ENCODE data around the gene HTR2A. TPM values are rescaled to one million over a fixed set of nuclear protein-coding genes. Genes with fewer than 3 reads are reported as not detected.

The HTR2A gene
- polyA plus RNA-seq (2012; ENCODE audit: insufficient read depth, insufficient read length), result not detected

DNA sequence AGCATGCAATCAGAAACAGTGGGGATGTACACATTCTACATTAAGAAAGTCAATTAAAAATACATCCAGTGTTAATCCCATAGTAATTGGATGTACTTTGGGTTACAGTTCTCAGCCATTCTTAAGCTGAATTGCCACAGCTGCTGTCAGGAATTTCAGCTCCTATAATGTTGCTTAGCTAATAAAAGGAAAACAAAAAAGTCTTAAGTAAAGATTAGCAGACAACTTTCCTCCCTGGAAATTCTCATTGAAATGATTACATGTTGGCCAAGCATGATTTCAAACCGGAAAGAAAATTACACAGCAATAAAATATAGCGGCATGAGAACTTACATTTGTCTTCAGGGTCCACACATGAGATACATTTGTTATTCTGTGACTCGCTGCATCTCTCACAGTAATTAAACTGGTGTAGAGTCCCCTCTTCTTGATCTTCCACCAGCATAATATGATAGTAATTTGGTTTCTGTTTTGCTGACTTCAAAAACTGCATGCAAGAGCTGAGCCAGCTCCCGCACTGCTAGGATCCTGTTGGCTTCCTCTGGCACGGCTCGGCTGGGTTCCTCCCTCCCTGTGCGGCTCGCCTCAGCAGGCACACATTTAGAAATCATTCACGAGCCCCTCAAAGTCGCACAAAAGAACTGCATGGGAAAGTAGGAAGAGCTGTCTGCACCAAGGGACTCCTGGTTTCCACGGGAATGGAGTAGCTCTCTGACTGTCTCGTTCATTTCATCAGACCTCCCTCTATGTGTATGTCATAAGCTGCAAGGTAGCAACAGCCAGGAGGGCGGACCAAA, at the start of gene HTR2A:
HTR2A (minus strand) TSS at position 713 of the 797 bp plus-strand sequence. CDS start 1,147 bp downstream, outside the sequence.
- no peak within 1 kb of the TSS for H3K4me3 ChIP-seq (ENCODE audit: low read length)
- no peak for DNase-seq (ENCODE audit: low read depth, low spot score)

DNA sequence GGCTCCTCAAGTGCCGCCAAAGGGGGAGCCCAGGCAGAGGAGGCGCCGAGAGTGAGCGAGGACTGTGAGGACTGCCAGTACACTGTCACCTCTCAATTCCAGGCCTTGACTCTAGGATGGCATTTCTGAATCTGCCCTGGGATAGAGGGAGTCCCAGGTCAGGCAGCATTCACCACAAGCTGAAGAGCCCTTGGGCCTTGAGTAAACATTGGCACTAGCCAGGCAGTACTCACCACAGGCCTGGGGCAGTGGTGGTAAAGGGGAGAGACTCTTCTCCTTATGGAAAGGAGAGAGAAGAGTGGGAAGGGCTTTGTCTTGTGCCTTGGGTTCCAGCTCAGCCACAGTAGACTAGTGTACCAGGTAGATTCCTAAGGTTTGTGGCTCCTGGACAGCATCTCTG, 39.7 kb upstream of the HTR2A start:
- no peak overlapping the region for H3K4me3 ChIP-seq (ENCODE audit: low read length)
- DNase-seq (ENCODE audit: low read depth, low spot score), result no peak

DNA sequence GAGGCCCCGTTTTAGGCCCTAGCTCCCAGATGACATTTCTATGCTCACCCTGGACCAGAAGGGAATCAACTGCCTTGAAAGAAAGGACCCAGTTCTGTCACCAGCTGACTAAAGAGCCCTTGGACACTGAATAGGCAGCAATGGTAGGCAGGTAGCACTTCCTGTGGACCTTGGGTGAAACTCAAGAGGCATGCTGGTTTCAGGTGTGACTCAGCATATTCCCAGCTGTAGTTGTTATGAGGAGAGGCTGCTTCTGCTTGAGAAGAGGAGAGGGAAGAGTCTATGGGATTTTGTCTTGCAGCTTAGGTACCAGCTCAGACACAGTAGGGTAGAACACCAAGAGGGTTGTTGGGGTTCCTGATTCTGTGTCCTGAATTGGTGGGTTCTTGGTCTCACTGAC, 37.9 kb upstream of the HTR2A start:
- DNase-seq (ENCODE audit: low read depth, low spot score), result no peak
- no peak overlapping the region for H3K4me3 ChIP-seq (ENCODE audit: low read length)

DNA sequence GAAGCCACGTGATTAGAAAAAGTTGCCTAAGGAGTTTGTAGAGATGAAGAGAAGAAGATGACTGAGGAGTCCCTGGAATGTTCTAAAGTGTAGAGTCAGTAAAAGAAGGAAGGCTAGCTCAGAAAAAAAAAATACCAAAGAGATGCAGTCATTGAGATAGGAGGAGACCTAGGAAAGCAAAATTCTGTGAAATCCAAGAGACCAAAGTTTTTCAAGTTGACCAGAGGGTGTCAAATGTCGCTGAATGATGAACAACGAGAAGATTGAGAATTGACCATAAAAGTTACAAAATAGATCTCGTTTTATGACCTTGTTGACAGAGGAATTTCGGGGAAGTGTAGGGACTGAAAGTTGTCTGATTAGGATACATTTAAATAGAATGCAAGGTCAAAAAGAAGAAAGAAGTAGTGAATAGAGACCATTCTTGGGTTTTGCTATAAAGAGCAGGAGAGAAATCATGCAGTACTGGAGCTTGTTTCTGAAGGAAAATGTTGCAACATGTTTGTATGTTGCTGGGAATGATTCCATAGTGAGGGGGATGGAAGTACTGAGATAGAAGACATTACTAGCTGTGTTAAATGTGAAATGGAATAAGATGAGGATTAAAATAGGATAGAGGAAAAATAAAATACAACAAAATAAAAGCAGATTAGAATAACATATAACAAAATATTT, 30.2 kb upstream of the HTR2A start:
- H3K4me3 ChIP-seq (ENCODE audit: low read length), result no peak overlapping the region
- no peak for DNase-seq (ENCODE audit: low read depth, low spot score)

DNA sequence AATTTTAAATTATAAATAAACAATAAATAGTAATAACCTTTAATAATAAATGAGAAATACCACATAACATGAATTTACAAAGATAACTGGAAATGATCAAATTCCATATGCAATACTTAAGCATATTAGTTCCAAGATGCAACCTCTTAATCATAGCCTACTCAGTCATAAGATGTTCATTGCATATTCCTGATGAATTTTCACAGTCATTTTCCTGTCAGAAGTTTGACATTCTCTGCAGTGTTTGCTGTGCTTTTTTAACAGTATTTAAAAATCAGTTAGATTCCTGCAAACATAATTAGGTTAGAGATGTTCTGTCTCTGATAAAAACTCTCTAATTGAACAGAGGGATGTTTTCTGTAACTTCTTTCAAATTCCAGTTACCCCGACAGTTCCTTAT, 28.6 kb upstream of the HTR2A start:
- no peak overlapping the region for H3K4me3 ChIP-seq (ENCODE audit: low read length)
- DNase-seq (ENCODE audit: low read depth, low spot score), result no peak

DNA sequence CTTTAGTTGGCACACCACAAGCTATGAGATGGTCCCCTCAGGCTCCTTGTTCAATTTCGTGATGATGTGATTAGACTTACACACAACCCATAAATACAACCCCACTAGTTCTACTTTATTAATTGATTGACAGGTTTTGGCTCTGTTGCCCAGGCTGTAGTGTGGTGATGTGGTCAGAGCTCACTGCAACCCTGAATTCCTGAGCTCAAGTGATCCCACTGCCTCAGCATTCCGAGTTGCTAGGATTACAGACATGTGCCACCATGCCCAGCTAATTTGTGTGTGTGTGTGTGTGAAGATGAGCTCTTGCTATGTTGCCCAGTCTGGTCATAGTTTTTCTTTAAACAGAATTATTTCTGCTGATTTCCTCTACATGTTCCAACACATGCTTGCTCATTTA, 17.5 kb upstream of the HTR2A start:
- no peak for DNase-seq (ENCODE audit: low read depth, low spot score)
- no peak overlapping the region for H3K4me3 ChIP-seq (ENCODE audit: low read length)

DNA sequence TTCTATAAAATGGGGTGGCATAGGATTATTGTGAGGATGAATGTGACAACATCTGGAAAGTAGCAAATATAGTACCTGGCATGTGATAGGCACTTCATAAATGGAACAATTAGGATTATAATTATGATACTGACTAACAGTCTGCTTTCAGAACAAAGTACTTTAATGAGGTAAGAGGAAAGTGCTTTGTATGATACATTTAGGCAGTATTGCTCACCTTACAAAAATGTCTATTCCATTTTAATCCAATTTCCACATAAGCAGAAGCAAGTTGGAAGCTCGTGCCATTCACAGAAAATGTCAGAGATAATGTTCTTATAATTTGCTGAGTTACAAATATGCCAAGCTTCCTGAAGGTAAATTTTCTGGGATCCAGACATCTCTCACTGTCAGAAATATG, 16.9 kb upstream of the HTR2A start:
- no peak overlapping the region for H3K4me3 ChIP-seq (ENCODE audit: low read length)
- no peak for DNase-seq (ENCODE audit: low read depth, low spot score)

DNA sequence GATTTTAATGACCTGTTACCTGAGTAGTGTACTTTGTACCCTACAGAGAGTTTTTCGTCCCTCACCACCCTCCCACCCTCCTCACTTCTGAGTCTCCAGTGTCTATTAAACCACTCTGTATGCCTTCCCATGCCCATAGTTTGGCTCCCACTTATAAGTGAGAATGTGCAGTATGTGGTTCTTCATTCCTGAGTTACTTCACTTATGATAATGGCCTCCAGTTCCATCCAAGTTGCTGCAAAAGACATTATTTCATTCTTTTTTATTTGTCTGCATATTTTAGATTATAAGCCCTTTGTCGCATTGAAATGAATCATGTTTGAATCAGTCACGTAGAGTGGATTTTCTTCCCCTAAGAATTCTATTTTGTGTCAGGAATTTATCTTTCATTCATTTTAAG, 12.2 kb upstream of the HTR2A start:
- DNase-seq (ENCODE audit: low read depth, low spot score), result no peak
- no peak overlapping the region for H3K4me3 ChIP-seq (ENCODE audit: low read length)

DNA sequence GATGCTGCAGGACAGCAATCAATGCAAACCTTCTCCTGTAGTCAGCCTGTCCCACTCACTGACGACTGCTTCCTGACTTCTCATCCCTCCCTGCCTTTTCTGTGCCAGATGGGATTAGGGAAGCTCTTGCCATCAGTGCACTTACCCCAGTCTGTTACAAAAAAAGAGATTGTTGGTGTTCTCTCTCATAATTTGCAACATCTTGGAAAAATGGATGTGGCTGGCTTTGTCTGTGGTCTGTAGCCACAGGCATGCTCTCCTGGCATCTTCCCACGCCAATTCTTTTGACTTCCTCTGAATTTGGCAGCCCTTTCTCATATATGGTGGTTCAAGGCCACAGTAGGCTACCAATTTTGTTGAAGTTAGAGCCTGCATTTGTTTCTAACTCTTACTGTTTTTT, 11.6 kb upstream of the HTR2A start:
- H3K4me3 ChIP-seq (ENCODE audit: low read length), result no peak overlapping the region
- no peak for DNase-seq (ENCODE audit: low read depth, low spot score)

DNA sequence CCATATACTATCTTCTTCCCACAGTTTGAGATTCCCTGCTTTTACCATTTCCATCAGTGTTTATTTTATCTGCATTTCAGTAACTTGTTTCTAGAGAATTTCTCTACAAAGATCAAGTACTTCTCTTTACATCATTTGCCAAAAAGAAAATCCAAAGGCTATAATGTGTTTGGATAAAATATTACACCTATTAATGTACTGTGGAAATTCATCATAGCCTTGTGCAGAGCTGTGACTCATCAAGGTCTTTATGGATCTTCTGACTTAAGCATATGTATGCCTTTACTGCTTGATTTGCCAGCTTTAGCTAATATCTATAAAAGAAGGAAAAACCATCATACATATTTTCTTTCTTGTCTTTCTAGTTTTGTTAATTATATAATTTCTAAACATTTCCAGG, 9.6 kb upstream of the HTR2A start:
- DNase-seq (ENCODE audit: low read depth, low spot score), result no peak
- no peak overlapping the region for H3K4me3 ChIP-seq (ENCODE audit: low read length)

DNA sequence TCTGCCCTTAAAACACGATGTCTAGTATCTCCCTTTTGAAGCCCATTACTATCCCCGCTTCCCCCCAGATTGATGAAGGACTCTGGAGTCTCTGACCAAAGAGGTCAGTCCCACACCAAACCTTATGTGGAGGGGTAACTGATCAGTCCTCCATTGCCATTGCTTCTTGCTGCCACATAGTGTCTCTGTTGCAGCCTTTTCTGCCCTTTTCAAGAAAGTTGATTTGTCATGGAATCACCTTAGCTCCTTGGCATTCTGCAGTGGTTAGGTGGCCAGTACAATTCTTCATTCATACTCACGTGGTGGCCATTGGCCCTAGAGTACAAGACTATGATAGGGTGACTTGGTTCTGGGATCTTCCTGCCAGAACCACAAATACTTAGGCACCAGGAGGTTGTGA, 8.4 kb upstream of the HTR2A start:
- H3K4me3 ChIP-seq (ENCODE audit: low read length), result no peak overlapping the region
- no peak for DNase-seq (ENCODE audit: low read depth, low spot score)

DNA sequence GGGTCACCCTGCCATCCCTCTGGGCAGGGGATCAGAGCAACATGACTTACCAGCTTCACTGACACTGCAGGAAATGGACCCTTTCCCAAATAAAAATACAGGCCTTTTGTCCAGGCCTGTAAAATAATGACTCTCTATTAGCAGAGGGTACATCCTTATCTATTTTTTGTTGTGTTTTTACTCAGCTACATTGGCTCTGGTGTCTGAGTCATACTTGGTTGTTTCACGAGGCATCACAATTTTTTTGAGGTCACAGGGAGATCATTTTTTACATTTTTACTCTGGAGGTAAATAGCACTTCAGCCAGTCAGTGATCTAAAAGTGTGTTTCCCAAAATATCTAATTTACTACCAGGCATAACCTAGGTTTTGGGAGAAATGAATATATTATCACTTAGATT, 6.9 kb upstream of the HTR2A start:
- no peak for DNase-seq (ENCODE audit: low read depth, low spot score)
- no peak overlapping the region for H3K4me3 ChIP-seq (ENCODE audit: low read length)

DNA sequence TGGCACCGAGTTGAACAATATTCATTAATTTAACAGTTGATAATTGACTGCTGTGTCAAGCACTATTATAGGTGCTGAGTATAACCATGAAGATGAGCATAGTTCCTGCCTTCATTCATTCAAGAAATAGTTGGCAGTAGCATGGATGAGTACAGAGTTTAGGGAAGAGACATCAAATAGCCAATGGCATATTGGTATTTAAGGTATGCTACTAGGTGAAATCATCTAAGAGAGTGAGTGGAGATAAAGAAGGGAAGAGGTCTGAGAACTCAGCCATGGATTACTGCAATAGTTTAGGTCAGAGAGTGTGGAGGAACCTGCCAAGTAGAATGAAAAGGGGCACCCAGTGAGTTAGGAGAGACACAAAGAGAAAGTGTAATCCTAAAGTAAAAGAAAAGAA, 4.9 kb upstream of the HTR2A start:
- no peak for DNase-seq (ENCODE audit: low read depth, low spot score)
- H3K4me3 ChIP-seq (ENCODE audit: low read length), result no peak overlapping the region

DNA sequence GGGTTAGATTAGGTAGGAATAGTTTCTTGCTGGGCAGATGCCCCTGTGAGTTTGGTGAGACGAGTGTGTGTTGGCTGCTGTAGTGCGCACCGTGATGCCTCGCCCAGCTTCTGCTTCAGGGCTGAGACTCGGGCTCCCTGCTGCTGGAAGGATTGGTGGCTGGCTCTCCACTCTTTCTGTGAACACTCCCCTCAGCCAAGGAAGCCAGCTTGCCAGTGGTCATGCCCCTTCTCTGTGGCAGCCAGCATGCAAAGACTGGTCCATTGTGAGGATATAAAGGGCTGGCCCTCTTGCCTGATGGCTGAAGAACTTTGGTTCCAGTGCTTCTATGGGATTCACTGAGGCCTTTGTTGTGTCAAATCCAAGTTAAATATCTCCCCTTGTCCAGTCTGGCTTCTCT, 2.9 kb upstream of the HTR2A start:
- no peak for DNase-seq (ENCODE audit: low read depth, low spot score)
- H3K4me3 ChIP-seq (ENCODE audit: low read length), result no peak overlapping the region

DNA sequence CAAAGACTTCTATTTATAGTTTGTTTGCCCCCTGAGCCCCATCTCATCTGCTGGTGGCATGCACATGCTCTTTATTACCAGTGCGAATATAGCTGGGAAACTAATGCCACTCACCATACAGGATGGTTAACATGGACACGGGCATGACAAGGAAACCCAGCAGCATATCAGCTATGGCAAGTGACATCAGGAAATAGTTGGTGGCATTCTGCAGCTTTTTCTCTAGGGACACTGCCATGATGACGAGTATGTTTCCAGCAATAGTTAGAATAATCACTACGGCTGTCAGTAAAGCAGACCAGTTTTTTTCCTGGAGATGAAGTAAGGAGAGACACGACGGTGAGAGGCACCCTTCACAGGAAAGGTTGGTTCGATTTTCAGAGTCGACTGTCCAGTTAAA, 1.5 kb downstream of the HTR2A start:
- no peak for DNase-seq (ENCODE audit: low read depth, low spot score)
- no peak overlapping the region for H3K4me3 ChIP-seq (ENCODE audit: low read length)

DNA sequence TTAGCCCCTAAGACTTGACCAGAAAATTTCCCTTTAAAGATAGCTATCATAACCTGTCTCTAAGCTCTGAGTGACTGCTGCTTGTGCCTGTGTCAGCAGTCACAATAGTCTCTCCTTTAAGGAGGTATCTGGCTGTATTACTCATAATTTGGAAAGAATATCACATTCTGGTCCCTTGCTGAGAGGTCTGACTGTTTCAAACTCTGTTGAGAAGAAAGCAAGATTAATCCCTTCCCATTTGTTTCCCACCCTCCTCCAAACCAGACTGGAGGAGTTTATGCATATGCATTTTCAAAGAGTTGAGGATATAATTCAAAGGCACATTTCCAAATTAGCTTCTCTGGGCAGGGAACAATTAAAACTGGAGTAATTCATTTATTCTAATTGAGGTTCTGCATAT, 2.3 kb downstream of the HTR2A start:
- no peak overlapping the region for H3K4me3 ChIP-seq (ENCODE audit: low read length)
- no peak for DNase-seq (ENCODE audit: low read depth, low spot score)

DNA sequence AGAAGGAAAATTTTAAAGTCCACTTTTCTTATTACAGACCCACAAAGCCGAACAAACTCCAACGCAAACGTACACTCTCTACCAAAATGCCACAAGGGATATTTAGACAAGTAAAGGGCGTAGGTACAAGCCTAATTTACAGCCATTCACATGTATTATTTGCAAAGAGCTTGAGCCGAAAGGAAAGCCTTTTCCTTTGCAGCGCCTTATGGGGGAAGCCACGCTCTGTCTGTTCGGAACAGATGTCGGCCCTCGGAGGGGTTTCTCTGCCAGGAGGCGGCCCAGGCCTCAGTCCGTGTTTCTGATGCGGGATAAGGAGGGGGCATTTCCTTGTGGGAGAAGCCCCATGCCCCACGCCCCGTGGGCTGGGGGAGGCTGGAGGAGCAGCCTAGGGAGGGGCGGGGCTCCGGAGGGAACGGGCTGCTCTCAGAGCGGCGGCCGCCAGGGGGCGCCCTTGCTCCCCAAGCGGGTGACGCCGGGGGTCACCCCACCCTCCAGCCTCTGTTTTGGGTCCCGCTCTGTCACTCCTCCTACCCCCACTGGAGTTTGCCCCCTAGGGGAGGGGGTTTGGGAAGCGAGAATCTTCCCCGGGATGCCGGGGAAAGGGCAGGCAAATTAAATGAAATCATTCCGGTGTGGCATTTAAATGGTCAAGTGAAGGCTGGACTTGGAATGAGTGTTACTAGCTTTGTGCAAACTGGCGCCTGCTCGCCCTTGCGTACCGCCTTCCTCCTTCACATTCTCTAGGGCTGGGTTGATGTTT, 2.9 kb downstream of the HTR2A start:
- no peak overlapping the region for H3K4me3 ChIP-seq (ENCODE audit: low read length)
- no peak for DNase-seq (ENCODE audit: low read depth, low spot score)

DNA sequence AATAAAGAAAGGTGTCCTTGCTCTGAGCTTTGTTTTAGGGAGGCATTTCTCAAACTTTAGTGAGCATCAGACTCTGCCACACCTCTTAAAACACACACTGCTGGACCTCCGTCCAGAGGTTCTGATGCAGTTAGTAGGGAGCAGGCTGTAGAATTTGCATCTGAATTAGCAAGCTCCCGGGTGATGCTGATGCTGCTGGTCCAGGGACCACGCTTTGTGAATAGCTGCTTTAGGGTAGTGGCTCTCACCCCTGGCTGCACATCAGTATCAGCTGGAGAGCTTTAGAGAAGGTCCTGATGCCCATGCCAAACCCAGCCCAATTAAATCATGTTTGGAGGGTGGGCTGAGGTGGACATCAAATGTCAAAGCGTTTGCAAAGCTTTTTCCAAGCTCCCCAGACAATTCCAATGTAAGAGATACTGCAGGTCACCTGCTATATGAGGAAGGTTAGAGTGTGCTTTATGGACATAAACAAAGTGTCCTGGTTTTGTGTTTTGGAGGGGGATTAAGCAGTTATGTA, 3.6 kb downstream of the HTR2A start:
- H3K4me3 ChIP-seq (ENCODE audit: low read length), result no peak overlapping the region
- DNase-seq (ENCODE audit: low read depth, low spot score), result no peak

DNA sequence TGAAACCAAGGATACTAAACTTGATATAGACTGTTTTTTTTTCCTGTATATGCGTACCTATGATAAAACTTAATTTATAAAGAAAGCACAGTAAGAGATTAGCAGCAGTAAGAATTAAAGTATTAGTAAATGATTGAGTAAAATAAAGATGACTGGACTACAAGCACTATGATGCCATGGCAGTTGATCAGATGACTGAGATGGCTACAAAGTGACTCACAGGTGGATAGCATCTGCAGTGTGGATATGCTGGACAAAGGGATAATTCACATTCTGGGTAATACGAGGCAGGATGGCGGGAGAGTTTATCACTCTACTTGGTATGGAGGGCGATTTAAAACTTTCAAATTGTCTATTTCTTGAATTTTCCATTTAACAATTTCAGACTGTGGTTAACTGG, 11.8 kb downstream of the HTR2A start:
- DNase-seq (ENCODE audit: low read depth, low spot score), result no peak
- no peak overlapping the region for H3K4me3 ChIP-seq (ENCODE audit: low read length)

DNA sequence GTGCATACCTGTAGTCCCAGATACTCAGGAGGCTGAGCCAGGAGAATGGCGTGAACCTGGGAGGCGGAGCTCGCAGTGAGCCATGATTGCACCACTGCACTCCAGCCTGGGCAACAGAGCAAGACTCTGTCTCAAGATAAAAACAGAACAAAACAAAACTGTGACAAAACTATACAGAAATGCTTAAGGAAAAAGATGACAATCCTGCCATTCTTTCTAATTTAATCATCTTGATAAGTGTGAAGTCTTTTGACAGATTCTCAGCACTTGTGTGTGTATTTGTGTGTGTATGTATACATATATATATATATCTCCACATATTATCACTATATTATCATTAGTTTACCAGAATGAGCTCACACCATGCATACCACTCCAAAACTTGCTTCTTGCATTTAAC, 12.3 kb downstream of the HTR2A start:
- DNase-seq (ENCODE audit: low read depth, low spot score), result no peak
- H3K4me3 ChIP-seq (ENCODE audit: low read length), result no peak overlapping the region

All from Jurkat, Clone E6-1 (cell line).